GM21723 (cell line): ENCODE results near the gene PSMC4.
"Not testable (repeated sequence)": the region's sequence is repeated elsewhere in the genome, so short reads cannot be mapped to it uniquely, and the experiment has no call there.

ENCODE experiments used
- ATAC-seq: cut with Tn5 transposase; IDR thresholded peaks from one replicate; pipeline ENCODE4 v1.9.1; 2021; ENCODE audit warnings: mild to moderate bottlenecking, moderate library complexity; ENCODE audit not compliant: unreplicated experiment

Gene PSMC4

GRCh38 chr19:39943586-39943985 is 27.4 kb upstream of the PSMC4 start:
- ATAC-seq: no peak

- no peak for ATAC-seq
Measured at GRCh38 chr19:39946532-39946931, 24.4 kb upstream of the PSMC4 start.

GRCh38 chr19:39949026-39949747 is 21.8 kb upstream of the PSMC4 start:
- no peak for ATAC-seq

GRCh38 chr19:39951065-39951650 is 19.8 kb upstream of the PSMC4 start:
- ATAC-seq: no peak

- ATAC-seq: no peak
Measured at GRCh38 chr19:39951686-39952085, 19.3 kb upstream of the PSMC4 start.

GRCh38 chr19:39953915-39954314 is 17.1 kb upstream of the PSMC4 start:
- ATAC-seq: no peak

- ATAC-seq: not testable (repeated sequence)
Measured at GRCh38 chr19:39957886-39958285, 13.1 kb upstream of the PSMC4 start.

GRCh38 chr19:39958942-39959341 is 12.0 kb upstream of the PSMC4 start:
- ATAC-seq: not testable (repeated sequence)

- ATAC-seq: not testable (repeated sequence)
Measured at GRCh38 chr19:39959407-39959806, 11.6 kb upstream of the PSMC4 start.

GRCh38 chr19:39963898-39964297 is 7.1 kb upstream of the PSMC4 start:
- ATAC-seq: no peak

- no peak for ATAC-seq
Measured at GRCh38 chr19:39966617-39967016, 4.3 kb upstream of the PSMC4 start.

- no peak for ATAC-seq
Measured at GRCh38 chr19:39967561-39967960, 3.4 kb upstream of the PSMC4 start.

- ATAC-seq: no peak
Measured at GRCh38 chr19:39968789-39969188, 2.2 kb upstream of the PSMC4 start.

- ATAC-seq: no peak
Measured at GRCh38 chr19:39969266-39969665, 1.7 kb upstream of the PSMC4 start.

- ATAC-seq: no peak
Measured at GRCh38 chr19:39969681-39970424, 1.1 kb upstream of the PSMC4 start.

GRCh38 chr19:39970425-39970674 is 615 bp upstream of the PSMC4 start:
- ATAC-seq: peak; percentile 15

- no peak for ATAC-seq
Measured at GRCh38 chr19:39971380-39972035, 543 bp downstream of the PSMC4 start.

- ATAC-seq: no peak
Measured at GRCh38 chr19:39974377-39975155, 3.6 kb downstream of the PSMC4 start.

GRCh38 chr19:39982883-39983282 is 11.9 kb downstream of the PSMC4 start:
- no peak for ATAC-seq

- ATAC-seq: no peak
Measured at GRCh38 chr19:39983695-39984300, 12.8 kb downstream of the PSMC4 start.

GRCh38 chr19:39986643-39987042 is 15.7 kb downstream of the PSMC4 start:
- ATAC-seq: no peak
